Measurements from ENCODE around the gene PRKG2. TPM values are rescaled to one million over a fixed set of nuclear protein-coding genes. Genes with fewer than 3 reads are reported as not detected.

The PRKG2 gene
- total and polyA plus RNA-seq, 2 experiments from 2014 or later: 6.7 to 17.4 TPM

GRCh38 chr4:81084634-81085033 lies 130.4 kb downstream of the PRKG2 start:
- Histone ChIP-seq H3K4me2 (no peak overlapping the region), H3K27me3 (no peaks in the 10 kb centered on the region), H2AFZ (no peak overlapping the region), H3K9me3 (ENCODE audit: low read depth) (no peaks in the 10 kb centered on the region), H3K27ac (no peak overlapping the region), H3K9me2 (replicated peaks; ENCODE audit: insufficient read depth) (no peaks in the 10 kb centered on the region), H3K36me3 (replicated peaks; ENCODE audit: insufficient read depth, low read depth) (no peaks in the 10 kb centered on the region), H3K4me3 (no peak overlapping the region), H4K20me1 (ENCODE audit: insufficient read depth, poor library complexity, severe bottlenecking) (no peaks in the 10 kb centered on the region), H3K4me1 (ENCODE audit: insufficient read depth) (no peaks in the 10 kb centered on the region), H3K79me2 (no peaks in the 10 kb centered on the region)
- WGBS (ENCODE audit: low lambda C conversion rate, missing lambda C conversion rate): 66% methylated on average over 3 of the region's 3 CpGs
- no peak for TF ChIP-seq EZH2 (IDR thresholded peaks at IDR 0.05; ENCODE audit: borderline replicate concordance)
- no peak for TF ChIP-seq EZH2phosphoT487 (IDR thresholded peaks at IDR 0.05; ENCODE audit: low read depth, severe bottlenecking, unreplicated experiment)
- no peak for TF ChIP-seq CTCF (IDR thresholded peaks at IDR 0.05; ENCODE audit: poor library complexity)
- no peak for DNase-seq (ENCODE audit: low spot score)

- Histone ChIP-seq H4K20me1 (ENCODE audit: insufficient read depth, poor library complexity, severe bottlenecking) (no peaks in the 10 kb centered on the region), H3K9me3 (ENCODE audit: low read depth) (no peaks in the 10 kb centered on the region), H3K4me1 (ENCODE audit: insufficient read depth) (no peaks in the 10 kb centered on the region), H3K36me3 (replicated peaks; ENCODE audit: insufficient read depth, low read depth) (no peaks in the 10 kb centered on the region), H3K4me2 (no peak overlapping the region), H3K27me3 (no peaks in the 10 kb centered on the region), H2AFZ (no peak overlapping the region), H3K79me2 (no peaks in the 10 kb centered on the region), H3K4me3 (no peak overlapping the region), H3K9me2 (replicated peaks; ENCODE audit: insufficient read depth) (no peaks in the 10 kb centered on the region), H3K27ac (no peak overlapping the region)
- DNase-seq (ENCODE audit: low spot score): peak; percentile 23
- TF ChIP-seq CTCF (IDR thresholded peaks at IDR 0.05; ENCODE audit: poor library complexity) (no peak), EZH2 (IDR thresholded peaks at IDR 0.05; ENCODE audit: borderline replicate concordance) (no peak), EZH2phosphoT487 (IDR thresholded peaks at IDR 0.05; ENCODE audit: low read depth, severe bottlenecking, unreplicated experiment) (no peak)
Observed at GRCh38 chr4:81084029-81084428, 131.0 kb downstream of the PRKG2 start.

- Histone ChIP-seq H3K4me2 (no peak overlapping the region), H3K27ac (no peak overlapping the region), H3K27me3 (no peaks in the 10 kb centered on the region), H3K9me3 (ENCODE audit: low read depth) (no peaks in the 10 kb centered on the region), H2AFZ (no peak overlapping the region), H3K79me2 (no peaks in the 10 kb centered on the region), H3K36me3 (replicated peaks; ENCODE audit: insufficient read depth, low read depth) (no peaks in the 10 kb centered on the region), H4K20me1 (ENCODE audit: insufficient read depth, poor library complexity, severe bottlenecking) (no peaks in the 10 kb centered on the region), H3K4me3 (no peak overlapping the region), H3K4me1 (ENCODE audit: insufficient read depth) (no peaks in the 10 kb centered on the region), H3K9me2 (replicated peaks; ENCODE audit: insufficient read depth) (no peaks in the 10 kb centered on the region)
- TF ChIP-seq CTCF (IDR thresholded peaks at IDR 0.05; ENCODE audit: poor library complexity) (no peak), EZH2phosphoT487 (IDR thresholded peaks at IDR 0.05; ENCODE audit: low read depth, severe bottlenecking, unreplicated experiment) (no peak), EZH2 (IDR thresholded peaks at IDR 0.05; ENCODE audit: borderline replicate concordance) (no peak)
- no peak for DNase-seq (ENCODE audit: low spot score)
- 99% methylated on average over 5 of the region's 5 CpGs for WGBS (ENCODE audit: low lambda C conversion rate, missing lambda C conversion rate)
Observed at GRCh38 chr4:81081156-81081555, 133.9 kb downstream of the PRKG2 start.

GRCh38 chr4:81071013-81071412 lies 144.0 kb downstream of the PRKG2 start:
- Histone ChIP-seq H3K9me3 (ENCODE audit: low read depth) (no peaks in the 10 kb centered on the region), H3K27me3 (peaks cover 3% of the 10 kb centered on the region), H4K20me1 (ENCODE audit: insufficient read depth, poor library complexity, severe bottlenecking) (no peaks in the 10 kb centered on the region), H2AFZ (no peak overlapping the region), H3K79me2 (no peaks in the 10 kb centered on the region), H3K9me2 (replicated peaks; ENCODE audit: insufficient read depth) (no peaks in the 10 kb centered on the region), H3K36me3 (replicated peaks; ENCODE audit: insufficient read depth, low read depth) (no peaks in the 10 kb centered on the region), H3K4me1 (ENCODE audit: insufficient read depth) (no peaks in the 10 kb centered on the region), H3K4me3 (no peak overlapping the region), H3K27ac (no peak overlapping the region), H3K4me2 (no peak overlapping the region)
- no peak for DNase-seq (ENCODE audit: low spot score)
- 26% methylated on average over 2 of the region's 2 CpGs for WGBS (ENCODE audit: low lambda C conversion rate, missing lambda C conversion rate)
- no peak for TF ChIP-seq EZH2phosphoT487 (IDR thresholded peaks at IDR 0.05; ENCODE audit: low read depth, severe bottlenecking, unreplicated experiment)
- no peak for TF ChIP-seq EZH2 (IDR thresholded peaks at IDR 0.05; ENCODE audit: borderline replicate concordance)
- no peak for TF ChIP-seq CTCF (IDR thresholded peaks at IDR 0.05; ENCODE audit: poor library complexity)
